Activated naive CD8-positive, alpha-beta T cell treated with anti-CD3 and anti-CD28 coated beads for 36 hours (primary cell): ENCODE results near the gene CEP135. TPM values are rescaled to one million over a fixed set of nuclear protein-coding genes. Genes with fewer than 3 reads are reported as not detected.
"Not testable (repeated sequence)": the region's sequence is repeated elsewhere in the genome, so short reads cannot be mapped to it uniquely, and the experiment has no call there.

Source experiments
- DNase-seq: peaks from one replicate; pipeline ENCODE4 v3.0.0; 2021
- H3K27ac Mint-ChIP-seq: one replicate; pipeline ENCODE4 v1.8.0; 2022; ENCODE audit warnings: mild to moderate bottlenecking, moderate library complexity, mixed read lengths
- H3K27me3 Mint-ChIP-seq: one replicate; pipeline ENCODE4 v1.8.0; 2022; ENCODE audit warnings: mild to moderate bottlenecking, mixed read lengths
- H3K36me3 Mint-ChIP-seq: one replicate; pipeline ENCODE4 v1.8.0; 2021; ENCODE audit warnings: mild to moderate bottlenecking, mixed read lengths
- H3K4me1 Mint-ChIP-seq: one replicate; pipeline ENCODE4 v1.8.0; 2021; ENCODE audit warnings: mixed read lengths
- H3K4me3 Mint-ChIP-seq: one replicate; pipeline ENCODE4 v1.8.0; 2022; ENCODE audit warnings: mild to moderate bottlenecking, moderate library complexity, mixed read lengths
- H3K9me3 Mint-ChIP-seq: one replicate; pipeline ENCODE4 v1.8.0; 2022; ENCODE audit warnings: mixed read lengths
- total RNA-seq, 2 experiments: library from RNA; stranded (reverse); gene quantifications; one replicate each; pipeline ENCODE4 v1.2.3, GENCODE V29; 2021

The CEP135 gene
- total RNA-seq, 2 experiments from 2014 or later: 14.6 to 16.6 TPM

DNA sequence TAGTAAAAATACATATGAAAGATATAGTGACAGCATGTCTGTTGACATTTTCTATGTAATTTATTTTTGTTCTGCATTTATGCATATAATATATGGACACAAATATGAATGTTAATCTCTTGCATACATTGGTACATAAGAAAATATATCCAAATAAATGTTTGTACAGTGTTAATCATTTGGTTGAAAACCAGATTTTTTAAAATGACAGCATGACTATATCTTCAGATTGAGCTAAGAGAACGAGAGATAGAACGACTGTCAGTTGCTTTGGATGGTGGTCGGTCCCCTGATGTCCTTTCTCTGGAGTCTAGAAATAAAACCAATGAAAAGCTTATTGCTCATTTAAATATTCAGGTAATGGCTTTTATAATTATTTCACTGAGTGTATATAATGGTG, 15.3 kb downstream of the CEP135 start:
- no peak overlapping the region for H3K27ac Mint-ChIP-seq
- H3K27me3 Mint-ChIP-seq: no peaks in the 10 kb centered on the region
- DNase-seq: no peak
- no peaks in the 10 kb centered on the region for H3K9me3 Mint-ChIP-seq
- H3K36me3 Mint-ChIP-seq: peaks cover 30% of the 10 kb centered on the region
- H3K4me1 Mint-ChIP-seq: no peaks in the 10 kb centered on the region
- no peak overlapping the region for H3K4me3 Mint-ChIP-seq

DNA sequence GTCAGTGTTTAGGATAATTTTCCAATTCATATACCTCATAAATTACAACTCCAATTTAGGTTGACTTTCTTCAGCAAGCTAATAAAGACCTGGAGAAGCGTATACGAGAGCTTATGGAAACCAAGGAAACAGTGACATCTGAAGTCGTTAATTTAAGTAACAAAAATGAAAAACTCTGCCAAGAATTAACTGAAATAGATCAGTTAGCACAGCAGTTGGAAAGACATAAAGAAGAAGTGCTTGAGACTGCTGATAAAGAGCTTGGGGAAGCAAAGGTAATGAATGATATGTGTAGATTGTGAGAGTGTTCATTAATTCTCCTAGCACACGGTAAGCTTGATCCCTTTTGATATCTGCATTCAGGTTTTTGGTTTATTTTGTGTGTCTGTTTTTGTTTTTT, 16.8 kb downstream of the CEP135 start:
- Mint-ChIP-seq H3K4me3 (no peak overlapping the region), H3K9me3 (no peaks in the 10 kb centered on the region), H3K27ac (no peak overlapping the region), H3K36me3 (peaks cover 27% of the 10 kb centered on the region), H3K27me3 (no peaks in the 10 kb centered on the region), H3K4me1 (no peaks in the 10 kb centered on the region)
- no peak for DNase-seq

DNA sequence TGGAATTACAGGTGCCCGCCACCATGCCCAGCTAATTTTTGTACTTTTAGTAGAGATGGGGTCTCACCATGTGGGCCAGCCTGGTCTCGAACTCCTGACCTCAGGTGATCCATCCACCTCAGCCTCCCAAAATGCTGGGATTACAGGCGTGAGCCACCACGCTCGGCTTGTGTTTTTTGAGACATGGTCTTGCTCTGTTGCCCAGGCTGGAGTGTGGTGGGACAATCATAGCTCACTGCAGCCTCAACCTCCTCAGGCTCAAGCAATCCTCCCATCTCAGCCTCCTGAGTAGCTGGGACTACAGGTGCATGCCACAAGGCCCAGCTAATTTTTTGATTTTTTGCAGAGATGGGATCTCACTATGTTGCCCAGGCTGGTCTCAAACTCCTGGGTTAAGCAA, 17.6 kb downstream of the CEP135 start:
- DNase-seq, H3K4me1 Mint-ChIP-seq, H3K27me3 Mint-ChIP-seq, H3K27ac Mint-ChIP-seq, H3K4me3 Mint-ChIP-seq, H3K9me3 Mint-ChIP-seq: not testable (repeated sequence)
- peaks cover 26% of the 10 kb centered on the region for H3K36me3 Mint-ChIP-seq

DNA sequence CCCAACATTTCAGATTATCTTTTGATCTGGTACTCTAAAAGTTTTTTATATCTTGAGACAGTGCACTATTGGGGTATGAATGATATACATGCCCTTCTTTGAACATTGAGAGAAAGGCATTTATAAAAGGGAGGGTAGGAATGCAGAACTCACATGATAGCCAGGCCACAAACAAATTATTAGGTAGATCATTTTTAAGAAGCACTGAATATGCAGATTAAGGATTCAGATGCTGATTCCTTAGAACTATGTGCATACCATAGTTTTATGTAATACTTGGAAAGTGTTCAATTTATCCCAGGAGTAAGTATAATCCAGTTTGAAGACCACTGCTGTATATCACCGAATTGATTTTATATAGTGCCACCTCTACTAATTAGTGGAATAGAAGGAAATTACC, 18.6 kb downstream of the CEP135 start:
- Mint-ChIP-seq H3K9me3 (no peaks in the 10 kb centered on the region), H3K27ac (no peak overlapping the region), H3K36me3 (peaks cover 21% of the 10 kb centered on the region), H3K27me3 (no peaks in the 10 kb centered on the region), H3K4me1 (no peaks in the 10 kb centered on the region), H3K4me3 (no peak overlapping the region)
- DNase-seq: no peak

DNA sequence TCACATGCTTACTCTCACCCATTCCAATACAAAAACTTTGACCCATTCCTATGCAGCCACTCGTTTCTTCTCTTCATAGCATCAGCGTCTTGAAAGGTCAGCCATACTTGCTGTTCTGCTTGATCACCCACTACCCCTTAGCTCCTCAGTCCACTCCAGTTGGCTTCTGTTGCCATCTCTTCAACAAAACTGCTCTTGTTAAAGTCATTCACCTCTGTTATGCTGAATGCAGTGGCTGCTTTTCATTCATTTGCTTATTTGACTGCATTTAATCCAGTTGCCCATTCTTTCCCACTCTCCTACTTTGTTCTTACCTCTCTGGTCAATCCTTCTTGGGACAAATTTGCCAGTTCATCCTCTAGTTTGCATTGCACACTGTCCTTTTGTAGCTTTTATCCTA, 24.9 kb downstream of the CEP135 start:
- Mint-ChIP-seq H3K27ac (no peak overlapping the region), H3K36me3 (peaks cover 7% of the 10 kb centered on the region), H3K9me3 (no peaks in the 10 kb centered on the region), H3K27me3 (no peaks in the 10 kb centered on the region), H3K4me1 (no peaks in the 10 kb centered on the region), H3K4me3 (no peak overlapping the region)
- no peak for DNase-seq

DNA sequence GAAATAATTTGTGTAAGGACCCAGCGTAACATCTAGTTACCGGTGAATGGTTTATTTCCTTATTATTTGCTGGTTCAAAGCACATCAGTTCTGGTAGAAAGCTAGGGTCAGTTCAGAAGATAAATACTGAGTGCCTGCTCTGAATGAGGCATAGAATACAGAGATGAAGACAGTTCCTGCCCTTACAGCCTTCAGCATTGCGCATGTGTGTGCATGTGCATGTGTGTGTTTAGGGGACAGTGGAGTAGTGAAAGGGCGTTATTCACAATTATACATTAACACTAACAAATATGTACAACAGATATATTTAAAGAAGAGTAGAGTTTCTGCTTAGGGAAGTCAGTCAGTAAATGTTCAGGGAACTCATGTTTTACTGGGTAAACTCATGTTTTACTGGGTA, 29.1 kb downstream of the CEP135 start:
- no peak for DNase-seq
- H3K4me1 Mint-ChIP-seq: peaks cover 4% of the 10 kb centered on the region
- no peaks in the 10 kb centered on the region for H3K27me3 Mint-ChIP-seq
- no peak overlapping the region for H3K27ac Mint-ChIP-seq
- H3K36me3 Mint-ChIP-seq: peaks cover 21% of the 10 kb centered on the region
- H3K9me3 Mint-ChIP-seq: no peaks in the 10 kb centered on the region
- H3K4me3 Mint-ChIP-seq: no peak overlapping the region

DNA sequence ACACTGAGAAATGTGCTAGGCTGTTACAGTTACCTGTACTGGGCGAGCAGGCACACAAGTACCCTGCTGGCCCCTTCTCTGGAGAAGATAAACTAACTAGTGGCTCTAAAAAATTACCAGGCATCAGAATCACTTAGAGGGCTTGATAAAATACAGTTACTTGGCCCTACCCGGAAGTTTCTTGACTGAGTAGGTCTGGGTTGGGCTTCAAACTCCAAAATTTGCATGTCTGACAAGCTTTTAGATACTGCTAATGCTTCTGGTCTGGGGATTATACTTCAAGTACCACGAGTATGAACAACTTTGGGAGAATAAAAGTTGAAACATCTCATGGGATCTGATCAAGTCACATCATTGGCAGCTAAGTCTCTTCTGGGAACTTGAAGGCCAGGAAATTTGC, 30.8 kb downstream of the CEP135 start:
- Mint-ChIP-seq H3K27ac (no peak overlapping the region), H3K4me1 (peaks cover 4% of the 10 kb centered on the region), H3K4me3 (no peak overlapping the region), H3K9me3 (no peaks in the 10 kb centered on the region), H3K27me3 (no peaks in the 10 kb centered on the region), H3K36me3 (peaks cover 24% of the 10 kb centered on the region)
- no peak for DNase-seq

DNA sequence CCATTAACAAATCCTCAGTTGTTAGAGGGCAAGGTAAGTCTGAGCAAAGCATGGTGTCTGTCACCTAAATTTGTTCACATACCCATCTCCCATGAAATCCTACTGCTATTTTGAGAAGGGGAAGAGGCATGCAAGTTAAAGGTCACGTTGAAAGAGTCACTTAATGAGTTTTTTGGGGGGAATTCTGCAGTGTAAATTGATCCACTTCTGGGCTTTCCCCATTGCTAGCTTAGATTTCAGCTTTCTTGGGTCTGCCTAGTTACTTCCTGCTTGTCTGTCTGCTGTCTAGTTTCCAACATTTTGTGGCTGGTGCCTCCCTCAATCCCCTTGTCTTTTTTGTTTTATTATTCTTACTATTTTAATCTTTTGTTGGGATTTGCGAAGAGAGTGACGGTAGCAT, 32.0 kb downstream of the CEP135 start:
- peak overlapping the region; percentile 71 for H3K27ac Mint-ChIP-seq
- no peaks in the 10 kb centered on the region for H3K27me3 Mint-ChIP-seq
- H3K9me3 Mint-ChIP-seq: no peaks in the 10 kb centered on the region
- peaks cover 4% of the 10 kb centered on the region for H3K4me1 Mint-ChIP-seq
- no peak for DNase-seq
- no peak overlapping the region for H3K4me3 Mint-ChIP-seq
- H3K36me3 Mint-ChIP-seq: peaks cover 21% of the 10 kb centered on the region

DNA sequence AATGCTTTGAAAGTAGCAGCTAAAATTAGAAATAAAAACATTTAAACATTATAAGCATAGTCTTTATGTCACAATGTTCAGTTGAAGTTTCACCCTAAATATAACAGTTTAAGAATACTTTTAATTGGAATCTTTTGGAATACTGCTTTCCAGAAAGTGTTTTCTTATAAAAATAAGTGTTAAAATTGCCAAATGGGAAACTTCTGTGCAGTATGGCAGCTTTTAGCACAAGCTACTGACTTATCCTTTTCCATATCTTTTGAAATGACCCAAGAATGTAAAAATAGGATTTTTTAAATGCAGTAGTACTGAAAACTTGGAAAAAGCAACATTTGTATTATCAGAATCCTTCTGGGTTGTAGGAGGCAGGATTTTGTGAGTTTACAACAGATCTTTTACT, 34.2 kb downstream of the CEP135 start:
- peaks cover 4% of the 10 kb centered on the region for H3K4me1 Mint-ChIP-seq
- no peaks in the 10 kb centered on the region for H3K27me3 Mint-ChIP-seq
- DNase-seq: no peak
- no peak overlapping the region for H3K4me3 Mint-ChIP-seq
- H3K27ac Mint-ChIP-seq: no peak overlapping the region
- H3K9me3 Mint-ChIP-seq: no peaks in the 10 kb centered on the region
- peaks cover 21% of the 10 kb centered on the region for H3K36me3 Mint-ChIP-seq

DNA sequence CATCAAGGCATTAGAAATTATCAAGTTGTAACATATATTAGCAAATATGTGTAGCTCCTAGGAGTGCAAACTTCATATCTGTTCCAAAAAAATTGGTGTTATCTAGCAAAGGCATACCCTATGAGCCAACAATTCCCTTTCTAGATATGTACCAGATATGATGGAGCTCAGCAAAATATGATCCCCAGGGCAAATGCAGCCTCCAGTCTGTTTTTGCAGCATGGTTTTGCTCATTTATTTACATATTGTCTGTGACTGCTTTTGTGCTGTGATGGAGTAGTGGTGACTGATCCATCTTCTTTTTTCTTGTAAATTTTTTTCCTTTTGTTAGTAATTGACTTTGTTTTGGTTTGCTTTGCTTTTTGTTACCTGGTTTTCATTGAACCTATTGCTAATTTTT, 41.0 kb downstream of the CEP135 start:
- DNase-seq: no peak
- Mint-ChIP-seq H3K9me3 (no peaks in the 10 kb centered on the region), H3K36me3 (peaks cover 32% of the 10 kb centered on the region), H3K27me3 (no peaks in the 10 kb centered on the region), H3K27ac (no peak overlapping the region), H3K4me1 (peaks cover 27% of the 10 kb centered on the region), H3K4me3 (no peak overlapping the region)

DNA sequence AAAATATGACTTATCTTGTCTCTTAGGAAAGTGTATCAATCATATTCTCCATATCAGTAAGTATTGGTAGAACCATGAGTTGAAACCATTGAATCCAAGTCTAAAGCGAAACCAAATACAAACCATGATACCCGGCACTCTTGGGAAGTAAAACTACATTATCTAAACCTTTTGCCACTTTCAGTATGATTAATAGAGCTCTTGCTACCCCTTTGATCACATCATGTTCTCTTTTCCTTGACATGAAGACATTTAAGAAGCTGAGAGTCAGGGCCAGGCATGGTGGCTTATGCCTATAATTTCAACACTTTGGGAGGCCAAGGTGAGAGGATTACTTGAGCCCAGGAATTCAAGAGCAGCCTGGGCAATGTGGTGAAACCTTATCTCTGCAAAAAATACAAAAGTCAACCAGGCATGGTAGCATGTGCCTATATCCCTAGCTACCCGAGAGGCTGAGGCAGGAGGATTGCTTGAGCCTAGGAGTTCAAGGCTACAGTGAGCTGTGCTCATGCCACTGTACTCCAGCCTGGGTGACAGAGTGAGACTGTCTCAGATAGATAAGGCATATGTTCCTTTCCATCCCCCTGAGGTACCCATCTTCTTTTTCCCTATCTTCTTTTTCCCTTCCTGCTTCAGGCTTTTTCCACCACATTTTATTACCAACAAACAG, 45.4 kb downstream of the CEP135 start:
- DNase-seq: peak; percentile 4
- peak overlapping the region; percentile 83 for H3K27ac Mint-ChIP-seq

DNA sequence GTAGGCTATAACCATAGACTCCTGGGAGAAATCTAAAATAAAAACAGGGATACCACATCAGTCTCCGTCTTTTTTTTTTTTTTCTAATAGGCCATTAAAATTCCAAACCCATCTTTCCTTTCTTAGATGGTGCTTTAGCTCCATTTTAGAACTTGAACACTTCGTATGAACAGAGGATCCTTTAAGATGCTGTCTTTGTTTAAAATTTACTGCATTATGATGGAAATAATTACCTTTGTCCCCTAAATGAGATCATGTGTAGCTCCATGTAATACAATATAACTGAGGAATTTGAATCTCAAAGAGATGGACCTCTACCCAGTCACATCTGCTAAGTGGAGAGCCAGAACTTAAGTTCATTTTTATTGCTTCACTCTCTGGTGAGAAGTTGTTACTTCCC, 47.9 kb downstream of the CEP135 start:
- no peaks in the 10 kb centered on the region for H3K27me3 Mint-ChIP-seq
- DNase-seq: no peak
- peaks cover 28% of the 10 kb centered on the region for H3K4me1 Mint-ChIP-seq
- H3K9me3 Mint-ChIP-seq: peaks cover 3% of the 10 kb centered on the region
- no peak overlapping the region for H3K27ac Mint-ChIP-seq
- H3K36me3 Mint-ChIP-seq: peaks cover 72% of the 10 kb centered on the region
- H3K4me3 Mint-ChIP-seq: no peak overlapping the region

More for the DNA sequence above, 45.4 kb downstream of the CEP135 start:
- peak overlapping the region; percentile 37 for H3K4me3 Mint-ChIP-seq
- H3K9me3 Mint-ChIP-seq: no peaks in the 10 kb centered on the region
- peaks cover 51% of the 10 kb centered on the region for H3K36me3 Mint-ChIP-seq
- H3K4me1 Mint-ChIP-seq: peaks cover 27% of the 10 kb centered on the region
- H3K27me3 Mint-ChIP-seq: no peaks in the 10 kb centered on the region

DNA sequence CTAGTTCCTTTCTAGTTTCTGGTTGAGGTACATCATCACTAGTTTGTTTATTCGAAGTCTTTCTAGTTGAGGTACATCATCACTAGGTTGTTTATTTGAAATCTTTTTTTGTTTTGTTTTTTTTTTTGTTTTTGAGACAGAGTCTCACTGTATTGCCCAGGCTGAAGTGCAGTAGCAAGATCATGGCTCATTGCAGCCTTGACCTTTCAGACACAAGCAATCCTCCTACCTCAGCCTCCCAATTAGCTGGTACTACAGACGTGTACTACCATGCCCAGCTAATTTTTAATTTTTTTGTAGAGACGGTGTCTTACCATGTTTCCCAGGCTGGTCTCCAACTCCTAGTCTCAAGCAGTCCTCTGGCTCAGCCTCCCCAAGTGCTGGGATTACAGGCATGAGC, 54.9 kb downstream of the CEP135 start:
- Mint-ChIP-seq H3K36me3 (peaks cover 78% of the 10 kb centered on the region), H3K27ac (no peak overlapping the region), H3K4me3 (no peak overlapping the region), H3K9me3 (peaks cover 9% of the 10 kb centered on the region), H3K4me1 (peaks cover 6% of the 10 kb centered on the region), H3K27me3 (no peaks in the 10 kb centered on the region)
- DNase-seq: no peak

DNA sequence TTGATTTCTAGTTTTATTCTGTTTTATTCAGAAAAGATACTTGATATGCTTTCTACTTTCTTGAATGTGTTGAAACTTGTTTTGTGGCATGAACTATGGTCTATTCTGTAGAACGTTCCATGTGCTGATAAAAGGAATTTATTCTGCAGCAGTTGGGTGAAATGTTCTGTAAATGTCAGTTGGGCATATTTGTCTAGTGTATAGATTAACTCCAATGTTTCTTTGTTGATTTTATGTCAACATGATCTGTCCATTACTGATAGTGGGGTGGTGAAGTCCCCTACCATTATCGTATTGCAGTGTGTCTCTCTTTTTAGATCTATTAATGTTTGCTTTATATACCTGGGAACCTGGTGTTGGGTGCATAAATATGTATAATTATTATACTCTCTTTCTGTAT, 55.5 kb downstream of the CEP135 start:
- no peaks in the 10 kb centered on the region for H3K27me3 Mint-ChIP-seq
- H3K4me3 Mint-ChIP-seq: no peak overlapping the region
- no peak for DNase-seq
- H3K4me1 Mint-ChIP-seq: peaks cover 6% of the 10 kb centered on the region
- H3K36me3 Mint-ChIP-seq: peaks cover 74% of the 10 kb centered on the region
- peaks cover 9% of the 10 kb centered on the region for H3K9me3 Mint-ChIP-seq
- H3K27ac Mint-ChIP-seq: no peak overlapping the region

DNA sequence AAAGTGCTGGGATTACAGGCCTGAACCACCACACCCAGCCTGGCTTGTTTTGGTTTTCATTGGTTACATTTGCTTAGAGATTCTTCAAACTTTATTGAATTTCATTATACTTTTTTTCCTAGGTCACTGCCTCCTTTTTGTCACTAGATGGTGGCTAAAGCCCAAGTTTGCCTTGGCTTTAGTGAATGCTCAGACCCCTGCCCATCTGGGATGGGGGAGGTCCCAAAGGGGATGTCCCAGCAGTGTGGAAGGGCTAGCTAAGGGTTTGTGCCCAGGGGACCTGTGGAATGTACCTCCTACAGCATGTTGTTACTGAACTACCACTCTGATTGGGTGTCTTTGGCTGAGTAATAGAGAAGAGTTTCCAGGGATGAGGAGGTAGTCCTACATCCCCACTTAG, 58.4 kb downstream of the CEP135 start:
- Mint-ChIP-seq H3K9me3 (peaks cover 4% of the 10 kb centered on the region), H3K27me3 (no peaks in the 10 kb centered on the region), H3K4me3 (no peak overlapping the region), H3K27ac (no peak overlapping the region), H3K4me1 (peaks cover 2% of the 10 kb centered on the region), H3K36me3 (peaks cover 50% of the 10 kb centered on the region)
- DNase-seq: no peak

DNA sequence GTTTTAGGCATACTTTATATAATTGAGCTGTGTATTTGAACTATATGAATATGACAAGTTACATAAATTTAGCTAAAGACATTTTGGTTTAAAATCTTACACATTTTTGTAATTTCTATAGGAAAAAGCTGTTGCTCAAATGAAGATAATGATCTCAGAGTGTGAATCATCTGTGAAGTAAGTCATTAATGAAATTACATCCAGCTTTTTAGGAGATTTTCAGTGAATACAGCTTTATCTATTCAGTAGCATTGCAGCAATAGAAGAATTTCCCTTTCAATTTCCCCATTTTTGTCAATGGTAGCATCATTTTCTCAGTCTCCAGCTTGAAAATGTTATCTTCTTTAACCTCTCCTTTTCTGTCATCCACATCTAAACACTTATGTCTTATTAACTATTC, 59.5 kb downstream of the CEP135 start:
- no peak for DNase-seq
- Mint-ChIP-seq H3K9me3 (peaks cover 4% of the 10 kb centered on the region), H3K27ac (no peak overlapping the region), H3K36me3 (peaks cover 46% of the 10 kb centered on the region), H3K4me3 (no peak overlapping the region), H3K4me1 (peaks cover 2% of the 10 kb centered on the region), H3K27me3 (no peaks in the 10 kb centered on the region)
